ENCODE results near the gene RNASET2. TPM values are rescaled to one million over a fixed set of nuclear protein-coding genes. Genes with fewer than 3 reads are reported as not detected.

RNASET2 gene
- total RNA-seq, 1 donor from 2014 or later = 139 TPM

GRCh38 chr6:166906376-166907044 lies 49.8 kb downstream of the RNASET2 start:
- DNase-seq (ENCODE audit: low read depth) = no peak

GRCh38 chr6:166905505-166906134 lies 50.7 kb downstream of the RNASET2 start:
- H3K27me3 ChIP-seq (ENCODE audit: control insufficient read depth, insufficient read depth, low read length) = peaks cover 3% of the 10 kb centered on the region
- TF ChIP-seq CTCF (IDR thresholded peaks at IDR 0.05; ENCODE audit: insufficient read depth, low read length, poor library complexity, severe bottlenecking) = no peak
- H3K4me3 ChIP-seq (ENCODE audit: low read depth, low read length) = no peak overlapping the region
- H3K36me3 ChIP-seq (ENCODE audit: control insufficient read depth, insufficient read depth, low read length) = no peaks in the 10 kb centered on the region
- no peak for DNase-seq (ENCODE audit: low read depth)

More at GRCh38 chr6:166906376-166907044, 49.8 kb downstream of the RNASET2 start:
- TF ChIP-seq CTCF (IDR thresholded peaks at IDR 0.05; ENCODE audit: insufficient read depth, low read length, poor library complexity, severe bottlenecking) = no peak
- Histone ChIP-seq H3K36me3 (ENCODE audit: control insufficient read depth, insufficient read depth, low read length) (no peaks in the 10 kb centered on the region), H3K4me3 (ENCODE audit: low read depth, low read length) (no peak overlapping the region), H3K27me3 (ENCODE audit: control insufficient read depth, insufficient read depth, low read length) (peaks cover 3% of the 10 kb centered on the region)

GRCh38 chr6:166905013-166905412 lies 51.3 kb downstream of the RNASET2 start:
- Histone ChIP-seq H3K36me3 (ENCODE audit: control insufficient read depth, insufficient read depth, low read length) (no peaks in the 10 kb centered on the region), H3K27me3 (ENCODE audit: control insufficient read depth, insufficient read depth, low read length) (peaks cover 3% of the 10 kb centered on the region), H3K4me3 (ENCODE audit: low read depth, low read length) (no peak overlapping the region)
- TF ChIP-seq CTCF (IDR thresholded peaks at IDR 0.05; ENCODE audit: insufficient read depth, low read length, poor library complexity, severe bottlenecking) = no peak
- DNase-seq (ENCODE audit: low read depth) = no peak

GRCh38 chr6:166904101-166904746 lies 52.1 kb downstream of the RNASET2 start:
- no peaks in the 10 kb centered on the region for H3K36me3 ChIP-seq (ENCODE audit: control insufficient read depth, insufficient read depth, low read length)
- no peak overlapping the region for H3K4me3 ChIP-seq (ENCODE audit: low read depth, low read length)
- peaks cover 3% of the 10 kb centered on the region for H3K27me3 ChIP-seq (ENCODE audit: control insufficient read depth, insufficient read depth, low read length)
- no peak for TF ChIP-seq CTCF (IDR thresholded peaks at IDR 0.05; ENCODE audit: insufficient read depth, low read length, poor library complexity, severe bottlenecking)
- no peak for DNase-seq (ENCODE audit: low read depth)

GRCh38 chr6:166903500-166903899 lies 52.9 kb downstream of the RNASET2 start:
- Histone ChIP-seq H3K4me3 (ENCODE audit: low read depth, low read length) (no peak overlapping the region), H3K27me3 (ENCODE audit: control insufficient read depth, insufficient read depth, low read length) (peaks cover 3% of the 10 kb centered on the region), H3K36me3 (ENCODE audit: control insufficient read depth, insufficient read depth, low read length) (no peaks in the 10 kb centered on the region)
- no peak for DNase-seq (ENCODE audit: low read depth)
- TF ChIP-seq CTCF (IDR thresholded peaks at IDR 0.05; ENCODE audit: insufficient read depth, low read length, poor library complexity, severe bottlenecking) = no peak
